SK-N-SH (cell line): Measurements from ENCODE around the gene NOP53. TPM values are rescaled to one million over a fixed set of nuclear protein-coding genes. Genes with fewer than 3 reads are reported as not detected.

Source experiments
- CHD2 ChIP-seq: fragments of 150-350 bp; IDR thresholded peaks from 2 replicates; pipeline ENCODE4 v1.6.1; 2018; ENCODE audit warnings: low read length; ENCODE audit not compliant: partially characterized antibody
- EZH2phosphoT487 ChIP-seq: fragments of 200-600 bp; sonication (generic); IDR thresholded peaks from 2 replicates; pipeline ENCODE4 v1.6.1; 2017; ENCODE audit warnings: low read depth, mixed run types, mild to moderate bottlenecking, antibody characterized with exemption, moderate library complexity, borderline replicate concordance
- FOSL2 ChIP-seq: IDR thresholded peaks from 2 replicates; pipeline ENCODE4 v1.4.0; 2012; ENCODE audit warnings: low read depth, mild to moderate bottlenecking, moderate library complexity, borderline replicate concordance
- FOXM1 ChIP-seq: IDR thresholded peaks from 2 replicates; pipeline ENCODE4 v1.4.0; 2012; ENCODE audit warnings: low read depth, mild to moderate bottlenecking
- GABPA ChIP-seq: IDR thresholded peaks from 2 replicates; pipeline ENCODE4 v1.4.0; 2012; ENCODE audit warnings: low read depth, mild to moderate bottlenecking
- MAX ChIP-seq: IDR thresholded peaks from 2 replicates; pipeline ENCODE4 v1.4.0; 2012; ENCODE audit warnings: low read depth
- MEF2A ChIP-seq: IDR thresholded peaks from 2 replicates; pipeline ENCODE4 v1.4.0; 2012; ENCODE audit warnings: low read depth, borderline replicate concordance
- POLR2AphosphoS5 ChIP-seq: IDR thresholded peaks from 2 replicates; pipeline ENCODE4 v1.6.1; 2012; ENCODE audit warnings: low read depth, low read length
- RCOR1 ChIP-seq: fragments of 150-350 bp; IDR thresholded peaks from 2 replicates; pipeline ENCODE4 v1.6.1; 2017; ENCODE audit warnings: antibody characterized with exemption, low read length
- RXRA ChIP-seq: IDR thresholded peaks from 2 replicates; pipeline ENCODE4 v1.4.0; 2012; ENCODE audit warnings: low read depth, mild to moderate bottlenecking, borderline replicate concordance
- SIN3A ChIP-seq: IDR thresholded peaks from 2 replicates; pipeline ENCODE4 v1.6.1; 2012; ENCODE audit warnings: low read depth, mild to moderate bottlenecking, low read length, moderate library complexity, borderline replicate concordance
- SMC3 ChIP-seq: IDR thresholded peaks from 2 replicates; pipeline ENCODE4 v1.6.1; 2012; ENCODE audit warnings: low read depth, low read length, improper control_type of control experiment
- USF1 ChIP-seq: IDR thresholded peaks from 2 replicates; pipeline ENCODE4 v1.4.0; 2012; ENCODE audit warnings: low read depth, borderline replicate concordance
- polyA plus RNA-seq, 3 experiments: library from polyadenylated mRNA; depleted of rRNA; stranded (reverse); fragments of >200 nt; gene quantifications; 2 replicates each; pipeline ENCODE4 v1.2.3, GENCODE V29; 2012
- TF ChIP-seq, protein P1 (sequence below): fragments of 150-350 bp; IDR thresholded peaks from 2 replicates; pipeline ENCODE4 v1.6.1; 2016; ENCODE audit warnings: mild to moderate bottlenecking, low read depth, low read length
- TF ChIP-seq, protein P2 (sequence below): IDR thresholded peaks from 2 replicates; pipeline ENCODE4 v1.6.1; 2012; ENCODE audit warnings: mild to moderate bottlenecking, low read depth, low read length, moderate library complexity

Gene NOP53
- polyA plus RNA-seq, 1 of the 3 experiments (the other 2 are of a cell fraction) = 275 TPM

DNA sequence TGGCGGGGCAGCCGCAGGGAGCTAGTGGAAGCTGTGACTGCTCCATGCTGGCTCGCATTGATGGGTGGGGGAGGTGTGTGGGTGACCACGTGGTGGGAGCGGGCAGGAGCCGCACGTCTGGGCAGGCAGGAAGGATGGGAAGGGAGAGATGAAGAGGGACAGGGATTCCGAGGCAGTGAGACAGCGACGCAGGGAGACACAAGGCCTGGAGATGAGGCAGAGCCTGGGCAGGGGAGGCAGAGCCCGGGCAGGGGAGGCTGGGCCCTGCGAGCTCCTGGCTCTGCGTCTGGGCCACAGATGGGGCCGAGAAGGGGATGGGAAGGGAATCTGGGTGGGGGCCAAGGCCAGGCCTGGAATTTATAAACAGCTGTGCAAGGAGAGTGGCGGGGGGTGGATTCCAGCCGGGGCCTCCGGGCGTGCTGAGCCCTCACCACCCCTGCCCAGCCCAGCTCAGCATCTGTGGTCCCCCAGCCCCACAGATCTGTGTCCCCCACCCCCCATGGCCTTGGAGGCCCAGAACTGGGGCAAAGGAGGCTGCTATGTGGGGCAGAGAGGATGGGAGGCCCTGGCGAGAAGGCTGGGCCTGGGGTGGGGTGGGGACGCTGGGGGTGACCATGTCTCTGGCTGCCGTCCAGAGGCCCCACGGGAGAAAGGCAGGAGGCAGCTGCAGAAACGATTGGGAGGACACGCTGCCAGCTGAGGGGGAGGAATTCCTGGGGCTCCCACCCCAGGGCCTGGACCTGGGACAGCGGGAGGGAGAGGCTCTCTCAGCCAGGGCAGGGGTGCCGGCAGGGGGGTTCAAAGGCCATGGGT lies 26.1 kb upstream of the NOP53 start (continued):
- TF ChIP-seq FOXM1 (no peak), SMC3 (no peak; the same call in 1 of the 2 replicates), MAX (peak; percentile 100), SIN3A (0 out of 2 replicates have a peak, but pooled peaks have one; percentile 86), FOSL2 (peak; percentile 59; the same call in 1 of the 2 replicates), CHD2 (no peak), USF1 (peak; percentile 92), MEF2A (no peak), RCOR1 (peak; percentile 84), RXRA (no peak), POLR2AphosphoS5 (peak; percentile 79), GABPA (no peak), EZH2phosphoT487 (no peak)
- TF ChIP-seq, protein P1, sequence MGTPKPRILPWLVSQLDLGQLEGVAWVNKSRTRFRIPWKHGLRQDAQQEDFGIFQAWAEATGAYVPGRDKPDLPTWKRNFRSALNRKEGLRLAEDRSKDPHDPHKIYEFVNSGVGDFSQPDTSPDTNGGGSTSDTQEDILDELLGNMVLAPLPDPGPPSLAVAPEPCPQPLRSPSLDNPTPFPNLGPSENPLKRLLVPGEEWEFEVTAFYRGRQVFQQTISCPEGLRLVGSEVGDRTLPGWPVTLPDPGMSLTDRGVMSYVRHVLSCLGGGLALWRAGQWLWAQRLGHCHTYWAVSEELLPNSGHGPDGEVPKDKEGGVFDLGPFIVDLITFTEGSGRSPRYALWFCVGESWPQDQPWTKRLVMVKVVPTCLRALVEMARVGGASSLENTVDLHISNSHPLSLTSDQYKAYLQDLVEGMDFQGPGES = no peak
- TF ChIP-seq, protein P2, sequence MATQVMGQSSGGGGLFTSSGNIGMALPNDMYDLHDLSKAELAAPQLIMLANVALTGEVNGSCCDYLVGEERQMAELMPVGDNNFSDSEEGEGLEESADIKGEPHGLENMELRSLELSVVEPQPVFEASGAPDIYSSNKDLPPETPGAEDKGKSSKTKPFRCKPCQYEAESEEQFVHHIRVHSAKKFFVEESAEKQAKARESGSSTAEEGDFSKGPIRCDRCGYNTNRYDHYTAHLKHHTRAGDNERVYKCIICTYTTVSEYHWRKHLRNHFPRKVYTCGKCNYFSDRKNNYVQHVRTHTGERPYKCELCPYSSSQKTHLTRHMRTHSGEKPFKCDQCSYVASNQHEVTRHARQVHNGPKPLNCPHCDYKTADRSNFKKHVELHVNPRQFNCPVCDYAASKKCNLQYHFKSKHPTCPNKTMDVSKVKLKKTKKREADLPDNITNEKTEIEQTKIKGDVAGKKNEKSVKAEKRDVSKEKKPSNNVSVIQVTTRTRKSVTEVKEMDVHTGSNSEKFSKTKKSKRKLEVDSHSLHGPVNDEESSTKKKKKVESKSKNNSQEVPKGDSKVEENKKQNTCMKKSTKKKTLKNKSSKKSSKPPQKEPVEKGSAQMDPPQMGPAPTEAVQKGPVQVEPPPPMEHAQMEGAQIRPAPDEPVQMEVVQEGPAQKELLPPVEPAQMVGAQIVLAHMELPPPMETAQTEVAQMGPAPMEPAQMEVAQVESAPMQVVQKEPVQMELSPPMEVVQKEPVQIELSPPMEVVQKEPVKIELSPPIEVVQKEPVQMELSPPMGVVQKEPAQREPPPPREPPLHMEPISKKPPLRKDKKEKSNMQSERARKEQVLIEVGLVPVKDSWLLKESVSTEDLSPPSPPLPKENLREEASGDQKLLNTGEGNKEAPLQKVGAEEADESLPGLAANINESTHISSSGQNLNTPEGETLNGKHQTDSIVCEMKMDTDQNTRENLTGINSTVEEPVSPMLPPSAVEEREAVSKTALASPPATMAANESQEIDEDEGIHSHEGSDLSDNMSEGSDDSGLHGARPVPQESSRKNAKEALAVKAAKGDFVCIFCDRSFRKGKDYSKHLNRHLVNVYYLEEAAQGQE = peak; percentile 74; the same call in 1 of the 2 replicates
